C1 segment of cervical spinal cord (tissue), 14 donors: Measurements from ENCODE around the gene SLC48A1.

Experiments
- DNase-seq, 14 donors: peaks; one replicate each; lab custom pipeline; 2025; lab: John Stamatoyannopoulos, UW

Gene SLC48A1

GRCh38 chr12:47822401-47822800 lies 49.4 kb downstream of the SLC48A1 start:
- no peak for DNase-seq

GRCh38 chr12:47822863-47823262 lies 49.8 kb downstream of the SLC48A1 start:
- no peak for DNase-seq

GRCh38 chr12:47823422-47824086 lies 50.5 kb downstream of the SLC48A1 start:
- no peak for DNase-seq

- no peak for DNase-seq
These were observed 51.2 kb downstream of the SLC48A1 start for GRCh38 chr12:47824198-47824597.

GRCh38 chr12:47824635-47825034 lies 51.6 kb downstream of the SLC48A1 start:
- DNase-seq = no peak

- no peak for DNase-seq
These were observed 52.2 kb downstream of the SLC48A1 start for GRCh38 chr12:47825173-47825639.

GRCh38 chr12:47828008-47828975 lies 55.3 kb downstream of the SLC48A1 start:
- DNase-seq = no peak

GRCh38 chr12:47828976-47829482 lies 56.0 kb downstream of the SLC48A1 start:
- peak in 1 of 14 donors; percentile 28 for DNase-seq

GRCh38 chr12:47829584-47829983 lies 56.5 kb downstream of the SLC48A1 start:
- no peak for DNase-seq
